ENCODE data around the gene SMPDL3B. TPM values are rescaled to one million over a fixed set of nuclear protein-coding genes. Genes with fewer than 3 reads are reported as not detected.

Gene SMPDL3B
- total RNA-seq, 1 experiment from 2014 or later: 31.6 TPM

- TF ChIP-seq SOX15 (CRISPR knock-in tag; IDR thresholded peaks at IDR 0.05) (no peak), ZNF671 (CRISPR knock-in tag; IDR thresholded peaks at IDR 0.05) (no peak), SP1 (CRISPR knock-in tag; conservative IDR thresholded peaks at IDR 0.05) (no peak), CBFB (CRISPR knock-in tag; IDR thresholded peaks at IDR 0.05; ENCODE audit: low read depth) (no peak), ATF1 (CRISPR knock-in tag; IDR thresholded peaks at IDR 0.05) (no peak), ZNF512 (CRISPR knock-in tag; IDR thresholded peaks at IDR 0.05; ENCODE audit: borderline replicate concordance) (no peak)
Measured at GRCh38 chr1:27931184-27931583, 3.6 kb upstream of the SMPDL3B start (continued).

- ChIA-PET POLR2A (no interaction called here), CTCF (interaction anchor here (0.7 to 1.7 kb wide), 4 partner anchors 9 to 74 kb away, joined by 3 to 10 read pairs (median 3); partner anchors contain the start of gene XKR8)
- Mint-ChIP-seq H3K9me3 (no peaks in the 10 kb centered on the region), H3K4me1 (peaks cover 30% of the 10 kb centered on the region), H3K4me3 (no peak overlapping the region), H3K36me3 (no peaks in the 10 kb centered on the region), H3K27me3 (ENCODE audit: low read depth) (no peaks in the 10 kb centered on the region; the same call in 1 of the 2 replicates), H3K27ac (no peak overlapping the region)
- ATAC-seq: no peak
- DNase-seq (ENCODE audit: low spot score): no peak
- TF ChIP-seq ZNF423 (CRISPR knock-in tag; IDR thresholded peaks at IDR 0.05) (no peak), ZNF396 (CRISPR knock-in tag; IDR thresholded peaks at IDR 0.05; ENCODE audit: borderline replicate concordance) (no peak), ZBTB43 (CRISPR knock-in tag; IDR thresholded peaks at IDR 0.05) (no peak), NFATC4 (CRISPR knock-in tag; IDR thresholded peaks at IDR 0.05) (no peak), ARID4B (CRISPR knock-in tag; IDR thresholded peaks at IDR 0.05; ENCODE audit: borderline replicate concordance) (no peak)
Measured at GRCh38 chr1:27931759-27932158, 3.0 kb upstream of the SMPDL3B start.

GRCh38 chr1:27935721-27936120 lies 921 bp downstream of the SMPDL3B start:
- no peaks in the 10 kb centered on the region; the same call in 1 of the 2 replicates for H3K27me3 Mint-ChIP-seq (ENCODE audit: low read depth)
- ChIA-PET POLR2A (interaction anchor here (0.5 to 0.9 kb wide), 3 partner anchors 18 to 210 kb away, joined by 3 to 5 read pairs (median 4); partner anchors contain the start of gene FAM76A), CTCF (interaction anchor here (0.6 to 1.4 kb wide), 4 partner anchors 11 to 357 kb away, joined by 3 to 5 read pairs (median 4); no protein-coding TSS in a partner anchor)
- peak overlapping the region; percentile 82 for H3K4me3 Mint-ChIP-seq
- no peak for TF ChIP-seq ZMAT4 (CRISPR knock-in tag; IDR thresholded peaks at IDR 0.05)
- TF ChIP-seq PRRX2 (CRISPR knock-in tag; IDR thresholded peaks at IDR 0.05): no peak
- no peak for TF ChIP-seq ZNF138 (CRISPR knock-in tag; conservative IDR thresholded peaks at IDR 0.05)
- no peak for TF ChIP-seq ZNF232 (CRISPR knock-in tag; IDR thresholded peaks at IDR 0.05)
- no peak for TF ChIP-seq IRF1 (CRISPR knock-in tag; IDR thresholded peaks at IDR 0.05)
- TF ChIP-seq ATF6 (CRISPR knock-in tag; IDR thresholded peaks at IDR 0.05): no peak
- TF ChIP-seq MXD4 (CRISPR knock-in tag; IDR thresholded peaks at IDR 0.05; ENCODE audit: borderline replicate concordance): no peak
- TF ChIP-seq KAT7 (CRISPR knock-in tag; IDR thresholded peaks at IDR 0.05; ENCODE audit: borderline replicate concordance): no peak
- TF ChIP-seq TEAD1 (CRISPR knock-in tag; IDR thresholded peaks at IDR 0.05): no peak
- TF ChIP-seq CTCF (IDR thresholded peaks at IDR 0.05): no peak
- TF ChIP-seq ATF3 (CRISPR knock-in tag; conservative IDR thresholded peaks at IDR 0.05): no peak
- H3K27ac Mint-ChIP-seq: peak overlapping the region; percentile 88; the same call in 1 of the 2 replicates
- no peaks in the 10 kb centered on the region for H3K9me3 Mint-ChIP-seq
- H3K36me3 Mint-ChIP-seq: no peaks in the 10 kb centered on the region
- ATAC-seq (no peak), DNase-seq (ENCODE audit: low spot score) (no peak)
- peaks cover 53% of the 10 kb centered on the region for H3K4me1 Mint-ChIP-seq
